Parathyroid adenoma (tissue), 2 donors: ENCODE results near the gene GPC5.

ENCODE experiments used
- H2AFZ ChIP-seq: fragments of 300-600 bp; sonication (generic); one replicate; pipeline ENCODE4 v1.7.0; 2017; ENCODE audit warnings: antibody characterized with exemption, mild to moderate bottlenecking
- H3K27ac ChIP-seq: fragments of 300-600 bp; sonication (generic); one replicate; pipeline ENCODE4 v1.7.0; 2017
- H3K27me3 ChIP-seq: fragments of 300-600 bp; sonication (generic); one replicate; pipeline ENCODE4 v1.7.0; 2017; ENCODE audit warnings: low read length; ENCODE audit not compliant: control insufficient read depth, insufficient read depth
- H3K36me3 ChIP-seq: fragments of 300-600 bp; sonication (generic); one replicate; pipeline ENCODE4 v1.7.0; 2017; ENCODE audit warnings: low read length; ENCODE audit not compliant: control insufficient read depth, insufficient read depth
- H3K4me1 ChIP-seq: fragments of 300-600 bp; sonication (generic); one replicate; pipeline ENCODE4 v1.7.0; 2017; ENCODE audit warnings: control low read depth
- H3K4me2 ChIP-seq: fragments of 300-600 bp; sonication (generic); one replicate; pipeline ENCODE4 v1.7.0; 2017; ENCODE audit warnings: low read length
- H3K4me3 ChIP-seq: fragments of 300-600 bp; sonication (generic); one replicate; pipeline ENCODE4 v1.7.0; 2017; ENCODE audit warnings: low read depth, low read length
- H3K79me2 ChIP-seq: fragments of 300-600 bp; sonication (generic); one replicate; pipeline ENCODE4 v1.7.0; 2017; ENCODE audit warnings: control low read depth
- H3K9ac ChIP-seq: fragments of 300-600 bp; sonication (generic); one replicate; pipeline ENCODE4 v1.7.0; 2017; ENCODE audit warnings: mild to moderate bottlenecking
- H3K9me3 ChIP-seq: fragments of 300-600 bp; sonication (generic); one replicate; pipeline ENCODE4 v1.7.0; 2017; ENCODE audit warnings: low read length; ENCODE audit not compliant: control insufficient read depth
- CTCF ChIP-seq: fragments of 300-600 bp; sonication (generic); IDR thresholded peaks from one replicate; pipeline ENCODE4 v1.7.0; 2017; ENCODE audit warnings: antibody characterized with exemption, mild to moderate bottlenecking
- donor health status: primary hyperparathyroidism.

The GPC5 gene

DNA sequence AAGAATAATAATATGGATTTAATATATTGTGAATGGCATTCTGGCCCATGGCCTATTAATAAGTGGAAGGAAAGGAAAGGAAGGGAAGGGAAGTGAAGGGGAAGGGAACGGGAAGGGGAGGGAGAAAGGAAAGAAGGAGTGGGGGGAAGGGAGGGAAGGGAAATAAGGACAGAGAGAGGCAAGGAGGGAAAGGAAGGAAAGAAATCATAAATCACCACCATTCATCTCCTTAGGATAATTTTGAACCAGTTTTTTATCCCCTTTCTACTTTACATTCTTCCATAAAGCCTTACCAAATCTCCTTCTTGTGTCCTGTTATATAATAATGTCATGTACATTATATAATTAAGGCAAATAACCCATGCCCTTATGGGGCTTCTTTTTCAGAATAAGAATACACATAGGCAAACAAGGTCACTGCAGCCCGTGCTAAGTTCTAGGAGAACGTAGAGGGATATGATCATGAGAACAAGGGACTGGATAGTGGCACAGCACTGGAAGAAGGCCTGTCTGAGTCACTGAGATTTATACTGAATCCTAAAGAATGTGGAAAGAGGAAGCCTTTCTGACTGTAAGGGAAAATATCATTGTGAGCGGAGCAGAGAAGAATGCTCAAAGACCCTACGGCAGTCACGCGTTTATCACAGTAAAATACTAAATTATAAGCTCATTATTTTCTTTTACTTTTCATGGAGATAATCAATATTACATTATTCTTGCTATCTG lies 1383.7 kb downstream of the GPC5 start:
- Histone ChIP-seq H2AFZ (no peak overlapping the region), H3K9me3 (no peaks in the 10 kb centered on the region), H3K4me1 (no peaks in the 10 kb centered on the region), H3K9ac (no peak overlapping the region), H3K36me3 (no peaks in the 10 kb centered on the region), H3K4me2 (no peak overlapping the region), H3K79me2 (no peaks in the 10 kb centered on the region), H3K27me3 (no peaks in the 10 kb centered on the region), H3K27ac (no peak overlapping the region), H3K4me3 (no peak overlapping the region)
- TF ChIP-seq CTCF, result no peak

- Histone ChIP-seq H3K79me2 (no peaks in the 10 kb centered on the region), H3K9ac (no peak overlapping the region)
Measured at GRCh38 chr13:92802776-92803175, 1404.4 kb downstream of the GPC5 start.

DNA sequence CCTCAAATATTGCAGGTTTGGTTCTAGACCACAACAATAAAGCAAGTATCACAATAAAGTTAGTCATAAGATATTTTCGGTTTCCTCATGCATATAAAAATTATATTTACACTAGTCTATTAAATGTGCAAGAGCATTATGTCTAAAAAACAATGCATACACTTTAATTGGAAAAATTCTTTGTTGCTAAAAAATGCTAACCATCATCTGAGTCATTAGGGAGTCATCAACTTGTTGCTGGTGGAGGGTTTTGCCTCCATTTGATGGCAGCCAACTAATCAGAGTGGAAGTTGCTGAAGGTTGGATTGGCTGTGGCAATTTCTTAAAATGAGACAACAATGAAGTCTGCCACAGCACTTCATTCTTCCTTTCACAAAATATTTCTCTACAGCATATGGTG lies 1405.9 kb downstream of the GPC5 start:
- no peaks in the 10 kb centered on the region for H3K27me3 ChIP-seq
- no peaks in the 10 kb centered on the region for H3K79me2 ChIP-seq
- no peak for TF ChIP-seq CTCF
- no peak overlapping the region for H3K4me2 ChIP-seq
- no peak overlapping the region for H3K9ac ChIP-seq
- H3K4me1 ChIP-seq, result peaks cover 2% of the 10 kb centered on the region
- no peaks in the 10 kb centered on the region for H3K9me3 ChIP-seq
- no peak overlapping the region for H2AFZ ChIP-seq
- H3K4me3 ChIP-seq, result no peak overlapping the region
- H3K36me3 ChIP-seq, result no peaks in the 10 kb centered on the region
- no peak overlapping the region for H3K27ac ChIP-seq

More at GRCh38 chr13:92802776-92803175, 1404.4 kb downstream of the GPC5 start:
- Histone ChIP-seq H3K9me3 (no peaks in the 10 kb centered on the region), H3K36me3 (no peaks in the 10 kb centered on the region), H2AFZ (no peak overlapping the region), H3K4me1 (peaks cover 2% of the 10 kb centered on the region), H3K27ac (no peak overlapping the region), H3K4me3 (no peak overlapping the region), H3K27me3 (no peaks in the 10 kb centered on the region), H3K4me2 (no peak overlapping the region)
- TF ChIP-seq CTCF, result no peak

- Histone ChIP-seq H3K9ac (no peak overlapping the region), H3K27ac (no peak overlapping the region), H3K4me1 (peaks cover 2% of the 10 kb centered on the region), H3K4me2 (no peak overlapping the region), H3K9me3 (no peaks in the 10 kb centered on the region), H3K4me3 (no peak overlapping the region), H3K36me3 (no peaks in the 10 kb centered on the region), H3K79me2 (no peaks in the 10 kb centered on the region), H3K27me3 (no peaks in the 10 kb centered on the region), H2AFZ (no peak overlapping the region)
- TF ChIP-seq CTCF, result no peak
Measured at GRCh38 chr13:92804926-92805325, 1406.5 kb downstream of the GPC5 start.

DNA sequence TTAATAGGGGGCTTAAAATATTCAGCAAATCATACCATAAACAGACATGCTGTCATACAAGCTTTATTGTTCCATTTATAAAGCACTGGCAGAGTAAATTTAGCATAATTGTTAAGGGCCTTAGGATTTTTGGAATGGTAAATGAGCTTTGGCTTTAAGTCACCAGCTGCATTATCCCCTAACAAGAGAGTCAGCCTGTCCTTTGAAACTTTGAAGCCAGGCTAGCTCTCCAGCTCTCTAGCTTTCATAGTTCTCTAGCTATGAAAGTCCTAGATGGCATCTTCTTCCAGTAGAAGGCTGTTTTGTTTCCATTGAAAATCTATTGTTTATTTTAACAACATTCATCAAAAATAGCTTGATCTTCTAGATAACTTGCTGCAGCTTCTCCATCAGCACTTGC lies 1407.3 kb downstream of the GPC5 start:
- Histone ChIP-seq H3K4me2 (peak overlapping the region; percentile 48), H3K4me3 (peak overlapping the region; percentile 12), H3K36me3 (no peaks in the 10 kb centered on the region), H2AFZ (peak overlapping the region; percentile 44), H3K27ac (peak overlapping the region; percentile 1), H3K4me1 (peaks cover 2% of the 10 kb centered on the region), H3K9ac (no peak overlapping the region), H3K9me3 (no peaks in the 10 kb centered on the region), H3K79me2 (no peaks in the 10 kb centered on the region), H3K27me3 (no peaks in the 10 kb centered on the region)
- TF ChIP-seq CTCF, result no peak
